HL-60/S4 treated with phorbol 12-myristate 13-acetate at 8.2 ng/mL for 4 days and 3 days (cell line): ENCODE results near the gene ADGRD1.

Source experiments
- in situ Hi-C: fragments of 300-500 bp; cut with MboI; formaldehyde crosslinking; loops from 2 replicates; pipeline ENCODE4 v1.15.0; 2022; ENCODE audit warnings: low sequenced_read_pairs

Gene ADGRD1

DNA sequence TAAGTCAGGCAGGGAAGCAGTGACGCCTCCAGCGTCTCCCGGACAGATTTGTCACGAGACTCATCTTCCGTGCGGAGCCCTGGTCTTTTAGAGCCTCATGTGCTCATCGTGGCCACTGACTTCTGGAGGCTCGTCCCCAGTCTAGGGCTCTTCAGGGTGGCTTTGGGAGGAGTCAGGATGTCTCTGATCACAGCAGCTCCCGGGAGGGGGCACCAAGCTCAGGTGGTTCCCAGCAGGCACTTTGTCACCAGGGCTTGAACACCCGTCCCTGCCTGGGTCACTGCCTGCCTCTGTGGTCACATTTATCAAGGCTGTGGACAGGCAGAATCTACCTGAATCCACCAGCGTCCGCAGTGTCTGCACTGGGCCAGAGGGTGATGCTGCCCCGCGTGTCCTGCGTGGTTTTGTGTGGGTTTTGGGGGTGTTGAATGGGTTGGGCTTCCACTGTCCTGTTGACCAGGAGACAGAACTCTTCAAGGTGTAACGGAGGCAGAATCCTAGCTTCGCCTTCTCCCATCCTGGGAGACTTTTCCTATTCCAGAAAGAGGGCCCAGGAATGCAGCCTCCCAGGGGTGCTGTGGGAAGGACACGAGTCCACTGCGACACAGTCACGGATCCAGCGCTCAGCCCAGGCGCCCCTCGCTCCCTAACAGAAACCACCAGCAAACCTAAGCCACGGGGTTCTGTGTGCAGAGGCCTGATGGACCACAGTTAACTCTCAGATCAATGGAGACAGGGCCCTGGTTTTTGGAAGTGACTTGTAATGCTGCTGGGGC, 132.3 kb downstream of the ADGRD1 start:
- in situ Hi-C loops = no loop called here

DNA sequence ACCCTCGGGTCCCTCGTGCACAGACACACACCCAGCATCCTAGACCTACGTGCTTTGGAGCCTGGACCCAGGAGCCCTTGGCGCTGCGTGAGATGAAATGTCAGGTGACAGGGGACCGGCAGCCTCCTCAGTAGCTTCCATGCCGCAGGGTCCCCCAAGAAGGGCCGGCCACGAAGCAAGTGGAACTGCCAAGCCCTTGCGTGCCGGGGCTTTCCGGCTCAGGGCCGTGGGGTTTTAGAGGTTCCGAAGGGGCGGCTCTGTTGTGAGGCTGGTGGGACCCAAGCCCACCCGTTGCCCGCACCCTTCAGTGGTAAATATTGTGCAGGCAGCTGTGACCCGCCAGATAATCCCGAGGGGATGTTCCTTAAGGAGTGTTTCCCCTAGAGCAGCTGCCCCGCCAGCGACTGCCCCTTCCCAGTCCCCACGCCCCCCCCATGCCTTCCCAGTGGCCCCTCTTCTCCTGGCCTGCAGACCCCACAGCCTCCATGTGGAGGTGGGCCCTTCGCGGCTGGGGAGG, 133.7 kb downstream of the ADGRD1 start:
- in situ Hi-C loops = no loop called here

DNA sequence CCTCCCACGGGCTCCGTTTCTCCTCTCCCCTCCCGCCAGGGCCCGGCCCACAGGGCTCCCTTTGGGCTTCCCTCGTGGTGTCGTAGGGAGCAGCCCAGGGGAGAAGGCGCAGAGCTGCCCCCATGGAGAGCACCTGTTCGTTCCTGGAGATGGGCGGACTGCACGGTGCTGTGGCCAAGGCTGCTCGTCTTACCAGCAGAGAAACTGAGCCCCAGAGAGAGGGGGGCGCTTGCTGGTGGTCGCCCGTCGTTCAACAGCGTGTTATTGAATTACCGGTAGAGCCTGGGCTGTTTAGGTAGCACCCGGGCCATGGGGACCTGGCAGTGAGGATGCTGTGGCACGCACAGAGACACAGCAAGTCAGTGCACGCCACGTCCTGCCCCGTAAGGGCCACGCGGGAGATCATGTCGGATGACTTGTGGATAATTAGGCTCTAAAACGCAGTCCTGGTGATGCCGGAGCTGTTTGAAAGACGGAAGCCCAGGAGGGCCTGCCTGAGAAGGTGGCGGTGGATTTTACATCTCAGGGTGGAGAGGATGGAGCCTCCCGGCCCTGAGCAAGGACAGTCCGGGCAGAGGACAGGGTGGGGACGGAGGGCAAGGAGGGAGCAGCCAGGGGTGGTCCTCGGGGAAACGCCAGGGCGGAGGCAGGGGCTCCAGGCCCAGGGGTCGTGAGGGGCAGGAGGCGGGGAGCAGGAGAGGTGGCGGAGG, 134.4 kb downstream of the ADGRD1 start:
- in situ Hi-C loops = no loop called here

DNA sequence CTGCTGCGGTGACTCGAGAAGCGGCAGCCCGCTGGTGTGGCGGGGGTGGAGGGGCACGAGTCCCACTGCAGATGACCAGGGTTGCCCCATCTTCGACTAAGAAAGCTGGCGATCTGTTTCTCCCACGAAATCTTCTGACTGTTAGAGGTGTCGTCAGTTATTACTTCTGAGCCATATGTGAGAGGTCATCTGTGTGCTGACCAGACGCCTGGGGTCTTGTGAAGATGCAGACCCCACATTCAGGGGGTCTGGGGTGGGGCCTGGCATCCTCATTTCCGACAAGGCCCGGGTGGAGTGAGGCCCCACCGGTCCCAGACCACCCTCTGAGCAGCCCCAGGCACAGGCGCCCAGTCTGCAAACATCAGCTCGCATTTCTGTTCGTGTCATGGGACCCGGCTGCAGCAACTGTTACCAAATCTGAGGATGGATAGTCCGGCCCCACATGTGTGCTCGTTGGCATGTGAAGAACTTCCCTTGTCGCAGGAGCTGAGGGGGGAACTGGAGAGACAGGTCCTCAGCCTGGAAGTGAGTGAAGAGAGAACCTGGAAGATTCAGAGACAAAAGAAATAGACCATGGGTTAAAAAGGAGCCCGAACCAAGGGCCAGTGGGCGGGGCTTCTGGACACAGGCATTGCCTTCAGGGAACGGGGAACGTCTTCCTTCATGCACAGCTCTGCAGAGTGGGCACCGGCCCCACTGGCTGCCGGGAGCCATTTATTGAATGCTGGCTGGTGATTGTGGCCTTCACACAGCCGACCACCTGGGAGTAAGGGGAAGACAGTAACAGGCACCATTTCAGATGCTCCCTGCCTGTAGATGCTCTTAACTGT, 135.2 kb downstream of the ADGRD1 start:
- in situ Hi-C loops = no loop called here

DNA sequence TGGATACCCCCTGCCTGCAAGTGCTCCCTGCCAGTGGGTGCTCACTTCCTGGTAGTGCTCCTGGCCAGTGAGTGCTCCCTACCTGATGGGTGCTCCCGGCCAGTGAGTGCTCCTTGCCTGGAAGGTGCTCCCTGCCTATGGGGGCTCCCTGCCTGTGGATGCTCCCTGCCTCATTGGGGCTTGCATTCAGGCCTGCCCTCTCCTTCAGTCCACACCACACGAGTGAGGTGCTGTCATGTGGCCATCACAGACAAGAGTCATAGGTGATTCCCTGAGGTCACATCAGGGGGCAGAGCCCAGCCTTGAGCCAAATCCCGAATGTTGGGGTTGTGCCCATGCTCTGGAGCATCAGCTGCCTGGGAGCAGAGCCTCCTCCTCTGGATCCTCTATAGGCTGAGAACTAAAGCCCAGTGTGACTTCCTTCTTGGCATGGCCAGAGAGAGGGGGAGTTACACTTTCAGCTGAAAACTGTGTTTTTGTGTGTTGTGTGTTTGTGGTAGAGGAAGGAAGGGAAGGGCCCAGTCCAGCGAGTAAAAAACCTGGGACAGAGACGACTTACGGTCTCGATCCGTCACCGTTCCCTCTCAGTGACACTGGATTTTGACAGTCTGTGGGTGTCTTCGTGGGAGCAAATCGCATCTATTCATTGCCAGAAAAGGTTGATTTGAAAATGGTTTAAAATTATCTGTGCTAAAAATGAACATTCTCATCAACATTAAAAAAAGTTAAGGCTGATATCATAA, 136.0 kb downstream of the ADGRD1 start:
- in situ Hi-C loops = no loop called here

DNA sequence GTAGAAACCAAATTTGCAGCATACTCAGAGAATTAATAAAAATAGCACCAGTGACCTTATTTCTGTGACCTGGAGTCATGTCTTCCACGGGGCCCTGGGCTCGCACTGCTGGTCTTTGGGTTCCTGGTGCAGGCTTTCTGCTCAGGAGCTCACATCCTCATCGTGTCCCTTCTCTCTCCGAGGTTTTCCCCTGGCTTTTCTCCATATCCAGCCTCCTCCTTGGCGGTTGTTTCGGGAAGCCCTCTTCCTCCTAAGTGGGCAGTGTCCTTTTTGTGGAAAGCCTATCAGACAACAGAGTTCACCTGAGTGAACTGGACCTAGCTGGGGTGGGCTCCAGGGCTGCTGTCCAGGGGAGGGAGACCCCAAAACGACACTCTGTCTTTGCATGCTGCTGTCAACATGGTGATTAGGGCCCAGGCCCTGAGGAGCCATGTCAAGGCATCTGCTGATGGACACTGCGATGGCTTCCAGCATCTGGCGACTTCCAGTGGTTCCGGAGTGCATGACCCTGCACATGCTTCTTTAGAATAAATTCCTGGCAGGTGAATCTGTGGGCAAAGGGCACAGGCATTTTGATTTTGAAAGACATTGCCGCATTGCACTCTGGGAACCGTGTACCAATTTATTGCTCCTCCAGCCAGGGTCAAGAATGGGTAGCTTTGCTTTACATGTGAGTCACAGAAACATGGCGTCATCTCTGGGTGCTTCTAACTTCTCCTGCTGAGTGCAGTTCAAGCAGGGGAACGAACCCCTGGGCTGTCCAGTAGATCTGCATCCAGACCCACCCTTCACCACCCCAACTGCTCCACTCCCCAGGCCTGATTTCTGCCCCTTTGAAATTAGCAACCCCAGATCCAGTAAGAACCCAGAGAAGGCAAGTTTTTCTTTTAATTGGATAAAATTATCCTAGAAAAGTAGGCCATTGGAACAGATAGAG, 136.8 kb downstream of the ADGRD1 start:
- in situ Hi-C loops = no loop called here

DNA sequence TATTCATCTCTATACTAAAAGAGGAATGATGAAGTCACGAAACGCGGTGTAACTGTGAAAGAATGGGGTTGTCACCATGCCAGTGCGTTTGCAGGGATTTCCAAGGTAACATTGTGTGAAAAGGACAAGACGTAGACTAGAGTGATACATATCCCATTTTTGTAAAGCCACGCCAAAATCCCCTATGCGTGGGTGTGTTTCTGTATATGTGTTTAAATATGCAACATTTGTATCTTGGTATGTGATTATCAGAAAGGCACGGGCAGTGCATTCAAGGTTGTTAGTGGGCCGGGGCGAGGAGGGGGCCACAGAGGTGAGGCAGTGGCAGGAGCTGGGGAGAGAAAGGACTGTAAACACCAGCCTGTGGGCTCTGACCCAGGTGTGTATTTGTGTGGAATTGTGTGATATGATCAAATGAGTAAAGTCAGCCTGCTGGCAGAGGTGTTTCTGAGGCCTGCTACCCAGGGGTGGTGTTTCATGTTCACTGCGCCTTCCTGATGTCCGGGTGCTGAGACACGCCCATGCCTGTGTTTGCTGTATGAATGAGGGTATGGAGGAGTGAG, 137.8 kb downstream of the ADGRD1 start:
- in situ Hi-C loops = no loop called here

DNA sequence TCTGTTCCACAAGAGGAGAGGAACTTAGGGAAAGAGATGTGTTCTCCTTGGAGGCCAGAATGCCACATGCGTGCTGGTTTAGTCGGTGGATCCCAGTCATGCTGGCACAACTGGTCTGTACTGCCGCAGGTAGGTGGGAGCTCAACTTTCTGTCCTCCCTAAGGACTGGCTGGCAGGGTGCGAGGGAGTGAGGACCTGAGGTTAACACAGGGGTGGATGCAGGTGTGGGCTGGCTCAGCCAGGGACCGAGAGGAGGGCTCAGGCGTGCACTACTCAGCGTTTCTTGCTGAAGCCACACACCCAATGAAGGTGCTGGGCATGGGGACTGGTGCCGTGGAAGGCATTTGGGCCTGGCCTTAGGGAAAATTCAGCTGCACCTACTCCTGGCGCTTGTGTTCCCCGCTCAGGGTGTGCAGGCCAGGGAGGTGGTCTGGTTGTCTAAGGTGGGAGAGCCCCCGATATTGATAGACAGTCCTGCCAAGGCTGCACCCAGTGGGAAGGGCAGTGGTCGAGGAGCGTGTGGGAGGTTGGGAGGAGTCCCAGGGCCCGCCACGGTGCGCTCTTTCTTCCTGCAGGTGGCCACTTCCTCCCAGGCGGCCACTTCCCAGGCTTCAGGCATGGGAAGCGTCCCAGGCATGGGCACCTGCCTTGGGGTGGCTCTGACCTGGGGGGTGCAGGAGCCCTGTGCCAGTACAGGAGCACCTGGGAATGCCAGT, 138.4 kb downstream of the ADGRD1 start:
- in situ Hi-C loops = no loop called here

DNA sequence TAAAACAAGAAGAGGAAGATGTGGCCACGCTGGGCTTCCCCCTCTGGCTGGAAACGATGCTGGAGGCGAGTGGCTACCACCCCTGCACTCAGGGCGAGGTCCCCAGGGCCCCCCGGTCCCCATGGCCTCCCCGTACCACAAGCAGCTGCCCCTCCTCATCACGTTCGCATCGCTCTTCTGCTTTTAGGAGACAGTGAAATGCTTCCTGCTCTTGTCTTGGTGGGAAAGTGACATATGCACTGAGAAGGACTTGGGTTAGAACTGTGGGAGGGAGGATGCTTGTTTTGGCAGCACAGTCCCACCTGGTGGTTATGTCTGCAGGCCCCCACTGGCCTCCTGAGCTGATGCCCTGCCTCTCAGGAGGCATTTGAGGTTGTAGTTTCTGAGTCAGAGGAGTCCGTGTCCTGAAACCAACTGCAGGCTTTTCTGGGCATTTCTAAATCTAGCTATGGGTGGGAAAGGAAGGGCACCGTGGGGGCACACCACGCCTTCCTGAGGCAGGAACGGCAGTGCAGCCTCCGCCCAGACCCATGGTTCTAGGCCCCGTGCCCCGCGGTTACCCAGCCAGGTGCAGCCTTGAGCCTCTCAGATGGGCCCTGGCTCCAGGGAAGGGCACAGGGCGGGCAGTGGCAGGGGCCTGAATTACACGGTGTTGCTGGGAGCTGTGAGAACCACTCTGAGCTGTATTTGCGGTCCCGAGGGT, 139.3 kb downstream of the ADGRD1 start:
- in situ Hi-C loops = no loop called here

DNA sequence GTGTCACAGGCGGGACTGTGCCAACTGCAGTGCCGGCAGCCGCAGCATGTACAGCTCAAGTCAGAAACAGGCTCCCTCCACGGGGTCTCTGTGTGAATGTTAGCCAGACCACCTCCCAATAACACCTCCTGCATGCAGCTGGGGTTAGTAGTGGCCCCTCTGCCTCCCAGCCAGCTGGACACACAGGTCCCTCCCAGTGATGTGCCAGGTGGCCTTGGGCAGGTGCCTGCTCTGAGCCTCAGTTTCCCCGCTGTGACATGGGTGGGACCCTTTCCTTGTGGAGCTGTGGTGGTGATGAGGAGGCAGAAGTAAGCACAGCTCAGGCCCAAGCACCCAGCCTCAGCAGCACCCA, 139.9 kb downstream of the ADGRD1 start:
- in situ Hi-C loops = no loop called here

DNA sequence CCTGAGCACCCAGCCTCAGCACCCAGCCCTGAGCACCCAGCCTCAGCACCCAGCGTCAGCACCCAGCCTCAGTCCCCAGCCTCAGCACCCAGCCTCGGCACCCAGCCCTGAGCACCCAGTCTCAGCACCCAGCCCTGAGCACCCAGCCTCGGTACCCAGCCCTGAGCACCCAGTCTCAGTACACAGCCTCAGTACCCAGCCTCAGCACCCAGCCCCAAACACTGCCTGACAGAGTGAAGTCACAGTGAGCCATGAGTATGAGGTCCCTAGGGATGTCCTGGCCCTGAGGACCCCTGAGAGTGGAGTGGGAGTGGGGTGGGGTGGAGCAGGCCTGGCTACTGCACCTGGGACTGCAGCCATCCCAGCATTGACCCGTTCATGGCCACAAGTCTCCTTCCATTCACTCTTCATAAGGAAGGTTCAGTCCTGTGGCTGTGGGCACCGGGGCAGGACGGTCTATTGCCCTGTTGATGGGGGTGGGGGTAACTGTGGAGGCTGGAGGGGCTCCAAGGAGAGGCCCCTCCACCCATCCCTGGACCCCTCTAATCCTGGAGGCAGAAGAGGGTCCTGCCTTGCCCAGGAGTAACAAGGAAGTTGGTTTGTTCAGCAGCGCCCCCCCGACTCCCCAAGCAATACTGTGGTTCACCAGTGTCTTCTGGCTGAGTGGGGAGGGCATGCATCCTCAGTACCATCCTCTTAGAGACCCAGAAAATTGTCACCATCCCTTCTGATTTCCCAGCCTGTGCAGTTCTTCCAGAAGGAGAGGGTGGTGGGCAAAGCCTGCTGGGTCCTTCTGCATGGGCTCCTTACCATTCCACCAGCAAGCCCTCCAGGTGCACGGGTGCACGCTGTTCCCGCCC, 140.5 kb downstream of the ADGRD1 start:
- in situ Hi-C loops = no loop called here

DNA sequence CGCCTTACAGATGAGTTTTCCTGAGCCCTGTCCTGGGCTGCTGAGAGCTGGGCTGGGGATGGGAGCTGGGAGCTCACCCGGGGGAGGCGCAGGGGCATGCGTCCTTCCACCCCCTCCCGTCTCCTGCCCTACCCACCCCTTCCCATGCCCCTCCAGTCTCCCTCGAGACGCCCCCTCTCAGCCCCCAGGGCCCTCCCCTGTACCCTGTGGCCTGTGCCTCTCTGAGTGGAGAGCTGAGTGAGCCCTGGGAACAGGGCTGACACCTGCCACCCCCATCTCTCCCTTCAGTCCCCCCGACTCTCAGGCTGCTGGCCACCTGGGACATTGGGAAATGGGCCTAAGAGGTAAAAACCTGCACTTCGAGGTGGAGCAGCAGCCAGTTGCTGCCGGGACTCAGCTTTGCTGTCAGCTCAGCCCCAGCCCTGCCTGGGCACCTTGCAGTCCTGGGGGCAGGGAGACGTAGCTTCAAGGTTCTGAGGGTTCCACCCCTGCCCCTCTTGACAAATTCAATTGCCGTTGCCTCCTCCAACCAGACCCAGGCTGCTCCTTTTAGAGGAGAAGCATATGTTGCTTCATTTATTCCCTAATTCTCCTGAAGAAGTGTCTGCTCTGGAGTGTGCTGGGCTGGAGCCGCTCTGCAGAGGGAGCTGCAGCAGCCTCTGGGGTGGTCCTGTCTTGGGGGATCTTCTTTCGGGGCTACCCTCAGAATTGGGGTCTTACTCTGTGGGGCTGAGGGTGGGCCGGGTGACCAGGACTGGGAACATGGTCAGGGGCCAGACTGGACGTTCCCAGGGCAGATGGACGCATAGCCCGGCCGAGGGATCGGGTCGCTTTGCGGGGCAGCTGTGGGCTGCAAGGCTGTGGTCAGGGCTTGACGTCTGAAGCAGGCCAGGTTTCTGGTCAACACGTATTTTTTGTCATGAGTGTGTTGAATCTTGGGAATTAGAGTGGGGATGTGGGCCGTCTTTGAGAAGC, 141.4 kb downstream of the ADGRD1 start:
- in situ Hi-C loops = no loop called here

DNA sequence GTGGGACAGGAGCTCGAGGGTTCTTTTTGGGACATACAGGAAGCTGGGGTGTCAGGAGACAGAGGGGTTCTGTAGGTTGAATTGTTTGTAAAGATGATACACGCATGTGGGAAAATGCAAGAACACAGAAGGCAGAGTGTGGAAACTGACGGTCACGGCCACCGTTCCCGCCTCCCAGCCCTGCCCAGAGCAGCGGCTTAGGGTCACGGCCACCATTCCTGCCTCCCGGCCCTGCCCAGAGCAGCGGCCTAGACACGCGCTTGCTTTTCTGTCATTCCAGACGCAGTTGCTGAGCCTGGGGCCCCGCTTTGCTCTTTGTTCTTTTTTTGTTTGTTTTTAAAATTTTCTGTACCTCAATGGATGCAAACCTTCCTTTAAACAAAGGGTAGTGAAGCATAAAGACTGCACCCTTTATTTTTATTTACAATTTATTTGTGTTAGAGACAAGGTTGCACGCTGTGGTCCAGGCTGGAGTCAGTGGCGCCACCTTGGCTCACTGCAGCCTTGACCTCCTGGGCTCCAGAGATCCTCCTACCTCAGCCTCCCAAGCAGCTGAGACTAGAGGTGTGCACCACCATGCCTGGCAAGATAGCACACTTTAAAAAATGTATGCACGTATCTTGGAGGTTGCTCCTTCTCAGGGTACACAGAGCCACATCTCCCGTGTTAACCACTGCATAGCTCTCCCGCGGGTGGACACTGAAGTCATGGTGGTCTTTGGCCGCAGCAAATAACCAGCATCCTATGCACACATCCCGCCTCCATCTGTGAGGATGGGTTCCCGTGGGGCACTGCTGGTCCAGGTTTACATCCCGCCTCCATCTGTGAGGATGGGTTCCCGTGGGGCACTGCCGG, 142.3 kb downstream of the ADGRD1 start:
- in situ Hi-C loops = no loop called here

DNA sequence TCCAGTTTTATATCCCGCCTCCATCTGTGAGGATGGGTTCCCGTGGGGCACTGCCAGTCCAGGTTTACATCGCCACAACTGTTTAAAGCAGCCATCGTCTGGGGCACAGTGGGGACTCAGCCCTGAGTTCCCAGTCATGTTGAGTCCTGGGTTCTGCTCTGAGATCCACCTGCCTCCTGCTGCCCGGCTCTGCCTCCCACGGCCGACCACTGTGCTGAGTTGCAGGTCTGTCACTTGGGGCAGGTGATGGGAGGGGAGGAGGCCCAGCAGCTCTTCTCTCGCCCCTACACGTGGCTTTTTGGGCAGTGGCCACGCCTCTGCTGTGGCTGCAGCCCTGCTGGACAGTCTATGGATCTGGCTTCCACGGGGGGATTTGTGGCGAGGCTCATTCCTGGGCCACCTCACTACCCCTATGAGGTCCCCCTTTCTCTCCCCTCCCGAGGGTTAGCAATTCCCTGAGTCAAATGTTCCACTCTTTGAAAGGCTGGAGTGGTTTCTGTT, 143.0 kb downstream of the ADGRD1 start:
- in situ Hi-C loops = no loop called here
